HEK293 (cell line): ENCODE data around the gene FDXR.
"Not testable (repeated sequence)": the region's sequence is repeated elsewhere in the genome, so short reads cannot be mapped to it uniquely, and the experiment has no call there.

Experiments
- CTCF ChIA-PET: fragments of 350-600 bp; formaldehyde crosslinking; extraction: SDS; loops from one replicate; lab custom pipeline; 2021; ENCODE audit warnings: antibody characterized with exemption; lab: Yijun Ruan, JAX
- POLR2A ChIA-PET: fragments of 300-600 bp; formaldehyde crosslinking; extraction: SDS; loops from one replicate; lab custom pipeline; 2020; ENCODE audit warnings: antibody characterized with exemption, inconsistent platforms; lab: Yijun Ruan, JAX
- H3K27ac ChIP-seq: fragments of 200-500 bp; sonication (Bioruptor generic); 2 replicates; pipeline ENCODE4 v1.5.1; 2014; ENCODE audit warnings: low read depth, low read length, control low read depth, inconsistent platforms; ENCODE audit errors: extremely low read depth
- H3K36me3 ChIP-seq, 2 experiments: fragments of 200-500 bp in 1 of 2; sonication (Bioruptor generic) in 1 of 2; 1 replicate in 1 of 2; 2 replicates in 1 of 2; pipeline ENCODE4 v1.5.1; 2014 to 2017; ENCODE audit warnings: inconsistent platforms in 2 of 2, low read length in 2 of 2; ENCODE audit not compliant: control insufficient read depth in 2 of 2, insufficient read depth in 1 of 2
- H3K4me1 ChIP-seq: fragments of 200-500 bp; sonication (Bioruptor generic); 2 replicates; pipeline ENCODE4 v1.5.1; 2014; ENCODE audit warnings: mild to moderate bottlenecking, low read length, inconsistent platforms; ENCODE audit not compliant: control insufficient read depth, insufficient read depth
- H3K4me3 ChIP-seq: 2 replicates; pipeline ENCODE4 v1.5.1; 2011; ENCODE audit warnings: low read depth, mild to moderate bottlenecking, control low read depth, low read length, moderate library complexity
- H3K9me3 ChIP-seq: fragments of 200-500 bp; sonication (Bioruptor generic); 2 replicates; pipeline ENCODE4 v1.5.1; 2014; ENCODE audit warnings: low read depth, low read length, inconsistent platforms; ENCODE audit not compliant: control insufficient read depth, insufficient read depth
- GLI4 ChIP-seq: fragments of 450-650 bp; formaldehyde crosslinking; IDR thresholded peaks from 2 replicates; pipeline ENCODE4 v1.5.1; 2016; ENCODE audit warnings: missing biosample characterization, missing genetic modification characterization
- GLIS2 ChIP-seq: fragments of 450-650 bp; formaldehyde crosslinking; IDR thresholded peaks from 2 replicates; pipeline ENCODE4 v1.5.1; 2016; ENCODE audit warnings: missing biosample characterization, missing genetic modification characterization
- KLF10 ChIP-seq: fragments of 450-650 bp; IDR thresholded peaks from 2 replicates; pipeline ENCODE4 v1.5.1; 2018; ENCODE audit warnings: missing biosample characterization, mild to moderate bottlenecking, missing genetic modification characterization
- MYNN ChIP-seq: fragments of 450-650 bp; formaldehyde crosslinking; IDR thresholded peaks from 2 replicates; pipeline ENCODE4 v1.5.1; 2016; ENCODE audit warnings: missing biosample characterization, missing genetic modification characterization, borderline replicate concordance
- ZBTB26 ChIP-seq: fragments of 450-650 bp; formaldehyde crosslinking; optimal IDR thresholded peaks from 2 replicates; pipeline ENCODE3; 2016; ENCODE audit warnings: missing biosample characterization, mild to moderate bottlenecking, missing genetic modification characterization
- ZEB2 ChIP-seq: fragments of 450-650 bp; formaldehyde crosslinking; IDR thresholded peaks from 2 replicates; pipeline ENCODE4 v1.5.1; 2016; ENCODE audit warnings: missing biosample characterization, missing genetic modification characterization
- ZFP3 ChIP-seq: fragments of 450-650 bp; formaldehyde crosslinking; IDR thresholded peaks from 2 replicates; pipeline ENCODE4 v1.5.1; 2016; ENCODE audit warnings: low read depth, missing biosample characterization, missing genetic modification characterization
- ZIC2 ChIP-seq: fragments of 450-650 bp; formaldehyde crosslinking; IDR thresholded peaks from 2 replicates; pipeline ENCODE4 v1.5.1; 2016; ENCODE audit warnings: missing biosample characterization, missing genetic modification characterization
- ZNF10 ChIP-seq: fragments of 450-650 bp; formaldehyde crosslinking; IDR thresholded peaks from 2 replicates; pipeline ENCODE4 v1.5.1; 2017; ENCODE audit warnings: missing biosample characterization, missing genetic modification characterization
- ZNF140 ChIP-seq: fragments of 450-650 bp; formaldehyde crosslinking; IDR thresholded peaks from 2 replicates; pipeline ENCODE4 v1.5.1; 2016; ENCODE audit warnings: missing biosample characterization, missing genetic modification characterization
- ZNF16 ChIP-seq: fragments of 450-650 bp; formaldehyde crosslinking; IDR thresholded peaks from 2 replicates; pipeline ENCODE4 v1.5.1; 2016; ENCODE audit warnings: low read depth, missing biosample characterization, missing genetic modification characterization
- ZNF174 ChIP-seq: fragments of 450-650 bp; formaldehyde crosslinking; IDR thresholded peaks from 2 replicates; pipeline ENCODE4 v1.5.0; 2017; ENCODE audit warnings: missing biosample characterization, mild to moderate bottlenecking, missing genetic modification characterization
- ZNF184 ChIP-seq: fragments of 450-650 bp; IDR thresholded peaks from 2 replicates; pipeline ENCODE4 v1.5.1; 2018; ENCODE audit warnings: missing biosample characterization, mild to moderate bottlenecking, missing genetic modification characterization
- ZNF274 ChIP-seq, 2 experiments: fragments of 200-500 bp in 1 of 2; fragments of 450-650 bp in 1 of 2; sonication (Bioruptor generic) in 1 of 2; formaldehyde crosslinking in 1 of 2; IDR thresholded peaks; 2 replicates each; pipeline versions ENCODE4 v1.5.1 to v1.6.1; 2014 to 2016; ENCODE audit warnings: borderline replicate concordance in 1 of 2, inconsistent platforms in 1 of 2, low read length in 1 of 2, missing biosample characterization in 1 of 2, missing genetic modification characterization in 1 of 2
- ZNF311 ChIP-seq: fragments of 450-650 bp; formaldehyde crosslinking; IDR thresholded peaks from 2 replicates; pipeline ENCODE4 v1.5.1; 2017; ENCODE audit warnings: missing biosample characterization, missing genetic modification characterization, borderline replicate concordance
- ZNF354C ChIP-seq: fragments of 450-650 bp; formaldehyde crosslinking; IDR thresholded peaks from 2 replicates; pipeline ENCODE4 v1.5.1; 2016; ENCODE audit warnings: missing biosample characterization, missing genetic modification characterization, low read depth, borderline replicate concordance
- ZNF514 ChIP-seq: fragments of 450-650 bp; formaldehyde crosslinking; IDR thresholded peaks from 2 replicates; pipeline ENCODE4 v1.5.1; 2016; ENCODE audit warnings: missing biosample characterization, missing genetic modification characterization
- ZNF521 ChIP-seq: fragments of 450-650 bp; formaldehyde crosslinking; IDR thresholded peaks from 2 replicates; pipeline ENCODE4 v1.5.1; 2017; ENCODE audit warnings: missing biosample characterization, mild to moderate bottlenecking, missing genetic modification characterization
- ZNF544 ChIP-seq: fragments of 450-650 bp; formaldehyde crosslinking; IDR thresholded peaks from 2 replicates; pipeline ENCODE4 v1.5.0; 2017; ENCODE audit warnings: missing biosample characterization, missing genetic modification characterization
- ZNF571 ChIP-seq: fragments of 450-650 bp; formaldehyde crosslinking; IDR thresholded peaks from 2 replicates; pipeline ENCODE4 v1.5.0; 2017; ENCODE audit warnings: missing biosample characterization, missing genetic modification characterization
- ZNF747 ChIP-seq: fragments of 450-650 bp; formaldehyde crosslinking; IDR thresholded peaks from 2 replicates; pipeline ENCODE4 v1.5.1; 2016; ENCODE audit warnings: missing biosample characterization, missing genetic modification characterization
- ZNF843 ChIP-seq: fragments of 450-650 bp; formaldehyde crosslinking; IDR thresholded peaks from 2 replicates; pipeline ENCODE4 v1.5.1; 2016; ENCODE audit warnings: missing biosample characterization, missing genetic modification characterization
- TF ChIP-seq, protein P1 (sequence below): fragments of 450-650 bp; formaldehyde crosslinking; IDR thresholded peaks from 2 replicates; pipeline ENCODE4 v1.5.1; 2017; ENCODE audit warnings: missing biosample characterization, missing genetic modification characterization

Gene FDXR

DNA sequence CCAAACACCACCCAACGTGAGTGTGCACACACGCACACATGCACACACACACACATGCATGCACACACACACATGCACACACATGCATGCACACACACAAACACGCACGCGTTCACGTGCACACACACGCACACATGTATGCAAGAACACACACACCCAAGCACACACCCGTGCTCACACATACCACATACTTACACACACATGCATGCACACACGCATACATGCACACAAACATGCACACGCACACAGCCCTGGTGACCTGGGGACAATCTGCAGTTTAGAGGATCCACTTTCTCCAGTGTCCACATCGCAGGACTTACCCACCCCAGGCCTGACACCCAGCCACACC, 44.0 kb upstream of the FDXR start:
- peaks cover 0 to 5% of the 10 kb centered on the region in 2 experiments; a peak in 1 of 3 replicates for H3K36me3 ChIP-seq
- CTCF ChIA-PET, result interaction anchor here (0.8 to 1.5 kb wide), 2 partner anchors 96 to 126 kb away, joined by 3 to 4 read pairs; partner anchors contain the start of gene MRPL58
- no peak overlapping the region for H3K27ac ChIP-seq
- H3K4me3 ChIP-seq, result no peak overlapping the region
- H3K9me3 ChIP-seq, result no peaks in the 10 kb centered on the region
- POLR2A ChIA-PET, result no interaction called here
- TF ChIP-seq ZIC2 (tag by site-specific recombination) (0 out of 2 replicates have a peak, but pooled peaks have one; percentile 48), ZNF571 (tag by site-specific recombination) (peak; percentile 29; the same call in 1 of the 2 replicates), ZBTB26 (tag by site-specific recombination) (peak; percentile 21), ZNF747 (tag by site-specific recombination) (no peak), ZNF10 (no peak), ZNF140 (tag by site-specific recombination) (no peak), ZNF514 (tag by site-specific recombination) (no peak), ZNF843 (tag by site-specific recombination) (no peak), ZNF274 (IDR thresholded peaks at IDR 0.05; ENCODE audit: low read length) (no peak), ZNF274 (tag by site-specific recombination; IDR thresholded peaks at IDR 0.05; ENCODE audit: borderline replicate concordance) (no peak)
- TF ChIP-seq, protein P1, sequence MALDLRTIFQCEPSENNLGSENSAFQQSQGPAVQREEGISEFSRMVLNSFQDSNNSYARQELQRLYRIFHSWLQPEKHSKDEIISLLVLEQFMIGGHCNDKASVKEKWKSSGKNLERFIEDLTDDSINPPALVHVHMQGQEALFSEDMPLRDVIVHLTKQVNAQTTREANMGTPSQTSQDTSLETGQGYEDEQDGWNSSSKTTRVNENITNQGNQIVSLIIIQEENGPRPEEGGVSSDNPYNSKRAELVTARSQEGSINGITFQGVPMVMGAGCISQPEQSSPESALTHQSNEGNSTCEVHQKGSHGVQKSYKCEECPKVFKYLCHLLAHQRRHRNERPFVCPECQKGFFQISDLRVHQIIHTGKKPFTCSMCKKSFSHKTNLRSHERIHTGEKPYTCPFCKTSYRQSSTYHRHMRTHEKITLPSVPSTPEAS (tag by site-specific recombination), result peak; percentile 100
- TF ChIP-seq, all 188 proteins: peak for 4
- H3K4me1 ChIP-seq, result no peaks in the 10 kb centered on the region

DNA sequence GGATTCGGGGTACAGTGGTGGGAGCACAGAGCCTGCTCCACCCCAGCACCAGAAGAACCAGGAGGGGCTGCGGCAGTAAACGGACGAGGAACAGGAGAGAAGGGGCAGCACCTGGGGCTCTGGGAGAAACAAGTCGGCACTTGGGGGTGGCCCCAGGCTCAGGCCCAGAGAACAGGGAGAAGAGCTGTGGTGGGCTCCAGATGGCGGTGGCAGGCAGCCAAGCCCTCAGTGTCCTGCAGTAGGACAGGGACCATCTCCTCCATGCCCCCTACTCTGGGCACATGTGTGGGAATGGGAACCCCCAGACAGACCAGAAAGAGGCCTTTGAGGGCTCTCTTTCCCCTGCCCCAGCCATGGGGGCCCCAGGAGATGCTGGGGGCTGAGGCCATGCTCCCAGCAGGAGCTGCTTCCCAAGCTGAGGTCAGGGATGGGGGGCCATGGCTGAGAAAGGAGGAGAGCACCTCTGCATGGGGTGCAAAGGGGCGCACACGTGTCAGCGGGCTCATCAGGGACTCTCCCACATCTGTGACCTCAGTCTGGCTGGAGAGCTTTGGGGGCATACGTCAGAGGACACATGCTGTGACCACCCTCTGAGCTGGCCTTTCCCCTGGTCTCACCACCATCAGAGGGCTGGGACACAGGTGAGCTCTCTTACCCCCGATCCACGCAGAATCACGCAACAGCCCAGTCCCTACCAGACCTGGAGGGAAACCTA, 43.5 kb upstream of the FDXR start:
- Histone ChIP-seq H3K4me3 (no peak overlapping the region), H3K4me1 (no peaks in the 10 kb centered on the region), H3K9me3 (no peaks in the 10 kb centered on the region)
- POLR2A ChIA-PET, result no interaction called here
- CTCF ChIA-PET, result interaction anchor here (0.8 to 1.5 kb wide), 2 partner anchors 96 to 125 kb away, joined by 3 to 4 read pairs; partner anchors contain the start of gene MRPL58
- no peak for TF ChIP-seq ZNF521 (tag by site-specific recombination)
- no peak for TF ChIP-seq ZFP3 (tag by site-specific recombination)
- TF ChIP-seq ZNF184 (tag by site-specific recombination), result no peak
- TF ChIP-seq KLF10 (tag by site-specific recombination), result no peak
- TF ChIP-seq ZNF311 (tag by site-specific recombination), result no peak
- TF ChIP-seq GLIS2 (tag by site-specific recombination), result peak; percentile 36; the same call in 1 of the 2 replicates
- TF ChIP-seq ZNF354C, result no peak
- TF ChIP-seq ZIC2 (tag by site-specific recombination), result peak; percentile 84
- no peak for TF ChIP-seq ZNF544 (tag by site-specific recombination)
- TF ChIP-seq ZNF16 (tag by site-specific recombination), result no peak
- no peak for TF ChIP-seq ZNF174 (tag by site-specific recombination)
- no peak for TF ChIP-seq GLI4 (tag by site-specific recombination)
- TF ChIP-seq ZEB2, result no peak
- no peak for TF ChIP-seq MYNN (tag by site-specific recombination)
- TF ChIP-seq, all 188 proteins: peak for 2
- no peak overlapping the region for H3K27ac ChIP-seq
- H3K36me3 ChIP-seq, result peaks cover 0 to 5% of the 10 kb centered on the region in 2 experiments; a peak in 1 of 3 replicates

DNA sequence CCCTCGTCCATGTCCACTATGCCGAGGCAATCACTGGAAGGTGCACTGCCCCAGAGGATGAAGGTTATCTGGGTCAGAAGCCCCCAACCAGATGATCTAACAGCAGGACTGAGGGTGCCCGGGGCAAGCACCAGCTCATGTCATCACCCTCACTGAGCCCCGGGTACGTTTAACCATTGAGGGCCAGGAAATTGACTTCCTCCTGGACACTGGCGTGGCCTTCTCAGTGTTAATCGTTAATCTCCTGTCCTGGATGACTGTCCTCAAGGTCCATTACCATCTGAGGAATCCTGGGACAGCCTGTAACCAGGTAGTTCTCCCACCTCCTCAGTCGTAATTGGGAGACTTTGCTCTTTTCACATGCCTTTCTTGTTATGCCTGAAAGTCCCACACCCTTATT, 38.6 kb upstream of the FDXR start:
- POLR2A ChIA-PET, H3K9me3 ChIP-seq, H3K4me3 ChIP-seq, H3K27ac ChIP-seq, H3K4me1 ChIP-seq, H3K36me3 ChIP-seq: not testable (repeated sequence)
- CTCF ChIA-PET, result interaction anchor here (0.6 to 0.8 kb wide), 3 partner anchors 10 to 355 kb away, joined by 3 read pairs; partner anchors contain the start of gene USH1G

DNA sequence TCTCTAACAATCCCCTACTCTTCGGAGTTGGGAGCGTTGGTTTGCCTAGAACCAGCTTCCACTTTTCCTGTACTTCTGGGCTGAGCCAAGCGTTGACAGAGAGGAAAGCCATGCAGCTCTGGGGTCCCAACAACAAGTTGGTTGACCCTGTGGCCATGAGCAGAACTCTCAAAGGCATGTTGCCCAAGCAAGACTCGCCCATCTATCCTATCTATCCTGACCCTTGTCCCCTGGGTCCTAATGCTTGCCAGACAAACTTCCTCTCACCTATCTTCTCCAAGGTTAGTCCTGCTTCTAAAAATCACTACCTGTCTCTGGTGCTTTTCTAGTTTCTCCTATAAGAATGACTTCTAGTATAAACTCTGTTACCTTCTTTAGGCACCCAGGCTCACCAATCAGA, 36.3 kb upstream of the FDXR start:
- H3K9me3 ChIP-seq, H3K27ac ChIP-seq, H3K36me3 ChIP-seq, POLR2A ChIA-PET, H3K4me1 ChIP-seq, H3K4me3 ChIP-seq: not testable (repeated sequence)
- CTCF ChIA-PET, result interaction anchor here (1.6 kb wide), 1 partner anchor 15 kb away, joined by 3 read pairs; the partner anchor contains the start of gene OTOP2
